Measurements from ENCODE around the gene CLDN4.

Gene CLDN4

DNA sequence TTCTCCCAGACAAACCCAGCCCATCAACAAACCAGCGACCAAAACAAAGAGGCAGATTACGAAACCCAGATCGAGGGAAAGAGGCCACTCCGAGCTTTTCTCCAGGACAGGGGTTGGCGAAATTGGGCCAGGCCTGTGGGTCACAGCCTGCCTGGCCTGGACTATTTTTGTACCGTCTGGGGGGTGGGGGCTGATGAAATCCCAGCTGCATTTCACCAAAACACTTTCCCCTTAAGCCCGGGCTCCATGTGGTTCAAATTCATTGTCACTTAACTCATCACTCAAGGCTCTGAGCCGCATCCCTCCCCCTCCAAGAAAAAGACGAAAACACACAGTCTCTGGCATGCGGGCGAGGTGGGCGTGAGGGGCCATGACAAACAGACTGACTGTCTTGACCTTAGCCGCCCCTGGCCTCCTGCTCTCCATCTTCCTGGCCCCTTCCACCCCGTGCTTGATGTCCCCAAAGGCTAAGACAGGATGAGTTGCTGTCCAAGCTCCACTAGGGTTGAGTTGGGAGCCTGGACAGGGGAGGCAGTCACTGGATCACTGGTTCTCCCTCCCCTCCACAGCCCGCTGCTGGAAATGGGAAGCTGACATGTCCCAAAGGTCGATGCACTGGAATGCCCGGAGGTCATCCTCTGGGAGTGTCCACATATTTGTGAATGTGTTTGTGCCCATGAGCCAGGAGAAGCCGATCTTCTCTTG, 49.3 kb downstream of the CLDN4 start:
- CTCF ChIA-PET: interaction anchor here (0.6 to 1.4 kb wide), 4 partner anchors 12 to 521 kb away, joined by 3 to 5 read pairs (median 4); no protein-coding TSS in a partner anchor
- H3K27ac ChIP-seq (ENCODE audit: extremely low read depth, low read depth, low read length): no peak overlapping the region
- H3K4me3 ChIP-seq (ENCODE audit: low read depth, low read length): no peak overlapping the region
- no peaks in the 10 kb centered on the region for H3K9me3 ChIP-seq (ENCODE audit: control insufficient read depth, insufficient read depth, low read depth, low read length)
- no peaks in the 10 kb centered on the region for H3K4me1 ChIP-seq (ENCODE audit: control insufficient read depth, insufficient read depth, low read length)
- H3K36me3 ChIP-seq (ENCODE audit: control insufficient read depth in 2 of 2, insufficient read depth in 1 of 2, low read length in 2 of 2): no peaks in the 10 kb centered on the region
- TF ChIP-seq ZFP41 (tag by site-specific recombination; IDR thresholded peaks at IDR 0.05; ENCODE audit: borderline replicate concordance) (no peak), ZNF302 (tag by site-specific recombination; IDR thresholded peaks at IDR 0.05; ENCODE audit: low read depth) (no peak), ZNF324 (tag by site-specific recombination; IDR thresholded peaks at IDR 0.05) (no peak), ZNF621 (tag by site-specific recombination; IDR thresholded peaks at IDR 0.05) (no peak), ZBTB17 (tag by site-specific recombination; IDR thresholded peaks at IDR 0.05) (no peak), ZNF830 (tag by site-specific recombination; IDR thresholded peaks at IDR 0.05; ENCODE audit: low read depth) (no peak), ZNF16 (tag by site-specific recombination; IDR thresholded peaks at IDR 0.05; ENCODE audit: low read depth) (no peak), ZNF530 (tag by site-specific recombination; IDR thresholded peaks at IDR 0.05; ENCODE audit: low read depth) (no peak), ZNF670 (tag by site-specific recombination; IDR thresholded peaks at IDR 0.05; ENCODE audit: low read depth) (no peak), ZNF626 (tag by site-specific recombination; IDR thresholded peaks at IDR 0.05) (no peak), ZNF394 (tag by site-specific recombination; IDR thresholded peaks at IDR 0.05; ENCODE audit: borderline replicate concordance) (no peak), ZNF623 (tag by site-specific recombination; IDR thresholded peaks at IDR 0.05) (no peak), ZNF521 (tag by site-specific recombination; IDR thresholded peaks at IDR 0.05) (no peak), ZNF660 (tag by site-specific recombination; IDR thresholded peaks at IDR 0.05) (no peak), ZNF747 (tag by site-specific recombination; IDR thresholded peaks at IDR 0.05) (no peak)
- TF ChIP-seq, protein P1, sequence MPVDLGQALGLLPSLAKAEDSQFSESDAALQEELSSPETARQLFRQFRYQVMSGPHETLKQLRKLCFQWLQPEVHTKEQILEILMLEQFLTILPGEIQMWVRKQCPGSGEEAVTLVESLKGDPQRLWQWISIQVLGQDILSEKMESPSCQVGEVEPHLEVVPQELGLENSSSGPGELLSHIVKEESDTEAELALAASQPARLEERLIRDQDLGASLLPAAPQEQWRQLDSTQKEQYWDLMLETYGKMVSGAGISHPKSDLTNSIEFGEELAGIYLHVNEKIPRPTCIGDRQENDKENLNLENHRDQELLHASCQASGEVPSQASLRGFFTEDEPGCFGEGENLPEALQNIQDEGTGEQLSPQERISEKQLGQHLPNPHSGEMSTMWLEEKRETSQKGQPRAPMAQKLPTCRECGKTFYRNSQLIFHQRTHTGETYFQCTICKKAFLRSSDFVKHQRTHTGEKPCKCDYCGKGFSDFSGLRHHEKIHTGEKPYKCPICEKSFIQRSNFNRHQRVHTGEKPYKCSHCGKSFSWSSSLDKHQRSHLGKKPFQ (tag by site-specific recombination; IDR thresholded peaks at IDR 0.05): no peak
- TF ChIP-seq, protein P2, sequence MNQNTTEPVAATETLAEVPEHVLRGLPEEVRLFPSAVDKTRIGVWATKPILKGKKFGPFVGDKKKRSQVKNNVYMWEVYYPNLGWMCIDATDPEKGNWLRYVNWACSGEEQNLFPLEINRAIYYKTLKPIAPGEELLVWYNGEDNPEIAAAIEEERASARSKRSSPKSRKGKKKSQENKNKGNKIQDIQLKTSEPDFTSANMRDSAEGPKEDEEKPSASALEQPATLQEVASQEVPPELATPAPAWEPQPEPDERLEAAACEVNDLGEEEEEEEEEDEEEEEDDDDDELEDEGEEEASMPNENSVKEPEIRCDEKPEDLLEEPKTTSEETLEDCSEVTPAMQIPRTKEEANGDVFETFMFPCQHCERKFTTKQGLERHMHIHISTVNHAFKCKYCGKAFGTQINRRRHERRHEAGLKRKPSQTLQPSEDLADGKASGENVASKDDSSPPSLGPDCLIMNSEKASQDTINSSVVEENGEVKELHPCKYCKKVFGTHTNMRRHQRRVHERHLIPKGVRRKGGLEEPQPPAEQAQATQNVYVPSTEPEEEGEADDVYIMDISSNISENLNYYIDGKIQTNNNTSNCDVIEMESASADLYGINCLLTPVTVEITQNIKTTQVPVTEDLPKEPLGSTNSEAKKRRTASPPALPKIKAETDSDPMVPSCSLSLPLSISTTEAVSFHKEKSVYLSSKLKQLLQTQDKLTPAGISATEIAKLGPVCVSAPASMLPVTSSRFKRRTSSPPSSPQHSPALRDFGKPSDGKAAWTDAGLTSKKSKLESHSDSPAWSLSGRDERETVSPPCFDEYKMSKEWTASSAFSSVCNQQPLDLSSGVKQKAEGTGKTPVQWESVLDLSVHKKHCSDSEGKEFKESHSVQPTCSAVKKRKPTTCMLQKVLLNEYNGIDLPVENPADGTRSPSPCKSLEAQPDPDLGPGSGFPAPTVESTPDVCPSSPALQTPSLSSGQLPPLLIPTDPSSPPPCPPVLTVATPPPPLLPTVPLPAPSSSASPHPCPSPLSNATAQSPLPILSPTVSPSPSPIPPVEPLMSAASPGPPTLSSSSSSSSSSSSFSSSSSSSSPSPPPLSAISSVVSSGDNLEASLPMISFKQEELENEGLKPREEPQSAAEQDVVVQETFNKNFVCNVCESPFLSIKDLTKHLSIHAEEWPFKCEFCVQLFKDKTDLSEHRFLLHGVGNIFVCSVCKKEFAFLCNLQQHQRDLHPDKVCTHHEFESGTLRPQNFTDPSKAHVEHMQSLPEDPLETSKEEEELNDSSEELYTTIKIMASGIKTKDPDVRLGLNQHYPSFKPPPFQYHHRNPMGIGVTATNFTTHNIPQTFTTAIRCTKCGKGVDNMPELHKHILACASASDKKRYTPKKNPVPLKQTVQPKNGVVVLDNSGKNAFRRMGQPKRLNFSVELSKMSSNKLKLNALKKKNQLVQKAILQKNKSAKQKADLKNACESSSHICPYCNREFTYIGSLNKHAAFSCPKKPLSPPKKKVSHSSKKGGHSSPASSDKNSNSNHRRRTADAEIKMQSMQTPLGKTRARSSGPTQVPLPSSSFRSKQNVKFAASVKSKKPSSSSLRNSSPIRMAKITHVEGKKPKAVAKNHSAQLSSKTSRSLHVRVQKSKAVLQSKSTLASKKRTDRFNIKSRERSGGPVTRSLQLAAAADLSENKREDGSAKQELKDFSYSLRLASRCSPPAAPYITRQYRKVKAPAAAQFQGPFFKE (tag by site-specific recombination; IDR thresholded peaks at IDR 0.05; ENCODE audit: borderline replicate concordance): no peak
- TF ChIP-seq, protein P3, sequence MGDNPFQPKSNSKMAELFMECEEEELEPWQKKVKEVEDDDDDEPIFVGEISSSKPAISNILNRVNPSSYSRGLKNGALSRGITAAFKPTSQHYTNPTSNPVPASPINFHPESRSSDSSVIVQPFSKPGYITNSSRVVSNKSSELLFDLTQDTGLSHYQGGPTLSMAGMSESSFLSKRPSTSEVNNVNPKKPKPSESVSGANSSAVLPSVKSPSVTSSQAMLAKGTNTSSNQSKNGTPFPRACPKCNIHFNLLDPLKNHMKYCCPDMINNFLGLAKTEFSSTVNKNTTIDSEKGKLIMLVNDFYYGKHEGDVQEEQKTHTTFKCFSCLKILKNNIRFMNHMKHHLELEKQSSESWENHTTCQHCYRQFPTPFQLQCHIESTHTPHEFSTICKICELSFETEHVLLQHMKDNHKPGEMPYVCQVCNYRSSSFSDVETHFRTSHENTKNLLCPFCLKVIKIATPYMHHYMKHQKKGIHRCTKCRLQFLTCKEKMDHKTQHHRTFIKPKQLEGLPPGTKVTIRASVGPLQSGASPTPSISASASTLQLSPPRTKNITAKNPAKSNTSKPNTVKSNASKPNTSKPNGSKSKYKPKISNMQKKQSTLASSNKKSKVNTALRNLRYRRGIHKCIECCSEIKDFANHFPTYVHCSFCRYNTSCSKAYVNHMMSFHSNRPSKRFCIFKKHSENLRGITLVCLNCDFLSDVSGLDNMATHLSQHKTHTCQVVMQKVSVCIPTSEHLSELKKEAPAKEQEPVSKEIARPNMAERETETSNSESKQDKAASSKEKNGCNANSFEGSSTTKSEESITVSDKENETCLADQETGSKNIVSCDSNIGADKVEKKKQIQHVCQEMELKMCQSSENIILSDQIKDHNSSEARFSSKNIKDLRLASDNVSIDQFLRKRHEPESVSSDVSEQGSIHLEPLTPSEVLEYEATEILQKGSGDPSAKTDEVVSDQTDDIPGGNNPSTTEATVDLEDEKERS (tag by site-specific recombination; IDR thresholded peaks at IDR 0.05): no peak
- POLR2A ChIA-PET: no interaction called here
